ENCODE data around the gene FAM98C.
"Not testable (repeated sequence)": the region's sequence is repeated elsewhere in the genome, so short reads cannot be mapped to it uniquely, and the experiment has no call there.

The FAM98C gene

GRCh38 chr19:38395381-38396114 lies 7.3 kb upstream of the FAM98C start:
- peaks cover 14% of the 10 kb centered on the region for H3K4me1 Mint-ChIP-seq (ENCODE audit: low read depth)
- no peaks in the 10 kb centered on the region for H3K9me3 Mint-ChIP-seq
- H3K36me3 Mint-ChIP-seq (ENCODE audit: low read depth) = no peaks in the 10 kb centered on the region
- H3K4me3 Mint-ChIP-seq = no peak overlapping the region
- intact Hi-C loops (cut with micrococcal nuclease) = no loop called here
- H3K27me3 Mint-ChIP-seq = peaks cover 89% of the 10 kb centered on the region
- H3K27ac Mint-ChIP-seq = no peak overlapping the region

GRCh38 chr19:38399081-38399480 lies 3.8 kb upstream of the FAM98C start:
- Mint-ChIP-seq H3K36me3 (ENCODE audit: low read depth) (peaks cover 11% of the 10 kb centered on the region), H3K4me3 (no peak overlapping the region), H3K27ac (no peak overlapping the region), H3K9me3 (no peaks in the 10 kb centered on the region), H3K27me3 (peaks cover 59% of the 10 kb centered on the region), H3K4me1 (ENCODE audit: low read depth) (peaks cover 17% of the 10 kb centered on the region)
- intact Hi-C loops (cut with micrococcal nuclease) = no loop called here

GRCh38 chr19:38399537-38399936 lies 3.4 kb upstream of the FAM98C start:
- Mint-ChIP-seq H3K4me1 (ENCODE audit: low read depth) (peaks cover 21% of the 10 kb centered on the region), H3K4me3 (no peak overlapping the region), H3K27ac (no peak overlapping the region), H3K9me3 (no peaks in the 10 kb centered on the region), H3K36me3 (ENCODE audit: low read depth) (peaks cover 11% of the 10 kb centered on the region), H3K27me3 (peaks cover 54% of the 10 kb centered on the region)
- intact Hi-C loops (cut with micrococcal nuclease) = no loop called here

- H3K27me3 Mint-ChIP-seq = peaks cover 47% of the 10 kb centered on the region
- intact Hi-C loops (cut with micrococcal nuclease) = loop anchor here (5.0 kb wide), 4 partner anchors 42 to 532 kb away; partner anchors contain the start of genes MRPS12 and SARS2
- H3K4me1 Mint-ChIP-seq (ENCODE audit: low read depth) = peaks cover 23% of the 10 kb centered on the region
- H3K27ac Mint-ChIP-seq = peak overlapping the region; percentile 6
- no peak overlapping the region for H3K4me3 Mint-ChIP-seq
- H3K36me3 Mint-ChIP-seq (ENCODE audit: low read depth) = peaks cover 19% of the 10 kb centered on the region
- no peaks in the 10 kb centered on the region for H3K9me3 Mint-ChIP-seq
Measured at GRCh38 chr19:38400361-38400760, 2.5 kb upstream of the FAM98C start.

GRCh38 chr19:38401148-38401547 lies 1.7 kb upstream of the FAM98C start:
- peaks cover 44% of the 10 kb centered on the region for H3K27me3 Mint-ChIP-seq
- H3K9me3 Mint-ChIP-seq = no peaks in the 10 kb centered on the region
- no peak overlapping the region for H3K27ac Mint-ChIP-seq

GRCh38 chr19:38402623-38402966 lies 298 bp upstream of the FAM98C start:
- no peaks in the 10 kb centered on the region for H3K9me3 Mint-ChIP-seq
- intact Hi-C loops (cut with micrococcal nuclease) = loop anchor here (2.0 to 5.0 kb wide), 6 partner anchors 40 to 530 kb away; partner anchors contain the start of genes MRPS12 and SARS2
- peak overlapping the region; percentile 87 for H3K27ac Mint-ChIP-seq
- peaks cover 24% of the 10 kb centered on the region for H3K4me1 Mint-ChIP-seq (ENCODE audit: low read depth)
- H3K27me3 Mint-ChIP-seq = peaks cover 30% of the 10 kb centered on the region
- peak overlapping the region; percentile 74 for H3K4me3 Mint-ChIP-seq
- H3K36me3 Mint-ChIP-seq (ENCODE audit: low read depth) = peaks cover 42% of the 10 kb centered on the region

More at GRCh38 chr19:38401148-38401547, 1.7 kb upstream of the FAM98C start:
- Mint-ChIP-seq H3K4me1 (ENCODE audit: low read depth) (peaks cover 24% of the 10 kb centered on the region), H3K36me3 (ENCODE audit: low read depth) (peaks cover 27% of the 10 kb centered on the region), H3K4me3 (no peak overlapping the region)
- intact Hi-C loops (cut with micrococcal nuclease) = loop anchor here (5.0 kb wide), 4 partner anchors 41 to 531 kb away; partner anchors contain the start of genes MRPS12 and SARS2

GRCh38 chr19:38404858-38405257 lies 2.0 kb downstream of the FAM98C start:
- peaks cover 9% of the 10 kb centered on the region for H3K27me3 Mint-ChIP-seq
- no peak overlapping the region for H3K4me3 Mint-ChIP-seq
- H3K36me3 Mint-ChIP-seq (ENCODE audit: low read depth) = peaks cover 64% of the 10 kb centered on the region
- intact Hi-C loops (cut with micrococcal nuclease) = loop anchor here (5.0 kb wide), 4 partner anchors 37 to 527 kb away; partner anchors contain the start of genes MRPS12 and SARS2
- peaks cover 34% of the 10 kb centered on the region for H3K4me1 Mint-ChIP-seq (ENCODE audit: low read depth)
- H3K9me3 Mint-ChIP-seq = no peaks in the 10 kb centered on the region
- H3K27ac Mint-ChIP-seq = peak overlapping the region; percentile 87

- Mint-ChIP-seq H3K36me3 (ENCODE audit: low read depth) (peaks cover 69% of the 10 kb centered on the region), H3K4me3 (no peak overlapping the region), H3K4me1 (ENCODE audit: low read depth) (peaks cover 37% of the 10 kb centered on the region), H3K9me3 (no peaks in the 10 kb centered on the region), H3K27me3 (peaks cover 5% of the 10 kb centered on the region), H3K27ac (peak overlapping the region; percentile 87)
- intact Hi-C loops (cut with micrococcal nuclease) = no loop called here
Measured at GRCh38 chr19:38405276-38405675, 2.4 kb downstream of the FAM98C start.

GRCh38 chr19:38409631-38410133 lies 6.8 kb downstream of the FAM98C start:
- intact Hi-C loops (cut with micrococcal nuclease) = no loop called here
- Mint-ChIP-seq H3K27me3 (no peaks in the 10 kb centered on the region), H3K4me1 (ENCODE audit: low read depth) (peaks cover 32% of the 10 kb centered on the region), H3K4me3 (no peak overlapping the region), H3K36me3 (ENCODE audit: low read depth) (peaks cover 95% of the 10 kb centered on the region), H3K27ac (peak overlapping the region; percentile 40), H3K9me3 (no peaks in the 10 kb centered on the region)

GRCh38 chr19:38410407-38410806 lies 7.5 kb downstream of the FAM98C start:
- Mint-ChIP-seq H3K4me1 (ENCODE audit: low read depth) (peaks cover 25% of the 10 kb centered on the region), H3K27ac (peak overlapping the region; percentile 33), H3K36me3 (ENCODE audit: low read depth) (peaks cover 94% of the 10 kb centered on the region)
- intact Hi-C loops (cut with micrococcal nuclease); H3K9me3 Mint-ChIP-seq; H3K4me3 Mint-ChIP-seq; H3K27me3 Mint-ChIP-seq: not testable (repeated sequence)

GRCh38 chr19:38411041-38411712 lies 8.3 kb downstream of the FAM98C start:
- no peaks in the 10 kb centered on the region for H3K27me3 Mint-ChIP-seq
- intact Hi-C loops (cut with micrococcal nuclease) = no loop called here
- peaks cover 86% of the 10 kb centered on the region for H3K36me3 Mint-ChIP-seq (ENCODE audit: low read depth)
- peaks cover 24% of the 10 kb centered on the region for H3K4me1 Mint-ChIP-seq (ENCODE audit: low read depth)
- H3K9me3 Mint-ChIP-seq = no peaks in the 10 kb centered on the region
- no peak overlapping the region for H3K4me3 Mint-ChIP-seq
- H3K27ac Mint-ChIP-seq = peak overlapping the region; percentile 33

GRCh38 chr19:38411898-38412297 lies 9.0 kb downstream of the FAM98C start:
- H3K27ac Mint-ChIP-seq = peak overlapping the region; percentile 3
- H3K4me3 Mint-ChIP-seq; H3K9me3 Mint-ChIP-seq; H3K27me3 Mint-ChIP-seq; intact Hi-C loops (cut with micrococcal nuclease): not testable (repeated sequence)
- peaks cover 86% of the 10 kb centered on the region for H3K36me3 Mint-ChIP-seq (ENCODE audit: low read depth)
- H3K4me1 Mint-ChIP-seq (ENCODE audit: low read depth) = peaks cover 29% of the 10 kb centered on the region

GRCh38 chr19:38412491-38412890 lies 9.6 kb downstream of the FAM98C start:
- Mint-ChIP-seq H3K36me3 (ENCODE audit: low read depth) (peaks cover 86% of the 10 kb centered on the region), H3K27me3 (no peaks in the 10 kb centered on the region), H3K27ac (peak overlapping the region; percentile 3), H3K4me3 (no peak overlapping the region), H3K4me1 (ENCODE audit: low read depth) (peaks cover 35% of the 10 kb centered on the region), H3K9me3 (no peaks in the 10 kb centered on the region)
- intact Hi-C loops (cut with micrococcal nuclease) = no loop called here

GRCh38 chr19:38412961-38413360 lies 10.1 kb downstream of the FAM98C start:
- H3K27me3 Mint-ChIP-seq = no peaks in the 10 kb centered on the region
- H3K9me3 Mint-ChIP-seq = no peaks in the 10 kb centered on the region
- H3K4me1 Mint-ChIP-seq (ENCODE audit: low read depth) = peaks cover 39% of the 10 kb centered on the region
- H3K27ac Mint-ChIP-seq = no peak overlapping the region
- intact Hi-C loops (cut with micrococcal nuclease) = no loop called here
- peaks cover 86% of the 10 kb centered on the region for H3K36me3 Mint-ChIP-seq (ENCODE audit: low read depth)
- no peak overlapping the region for H3K4me3 Mint-ChIP-seq

Data from dendritic cell treated with granulocyte-macrophage colony-stimulating factor and Interleukin-4, amounts not matched to agents 40 ng/mL and 50 ng/mL, for 4 days (primary cell).